B cell (primary cell): Measurements from ENCODE around the gene TNFAIP2.

Experiments used
- CTCF ChIP-seq: fragments of 200-600 bp; IDR thresholded peaks from one replicate; pipeline ENCODE4 v1.8.0; 2022; ENCODE audit warnings: antibody characterized with exemption, mild to moderate bottlenecking
- EZH2 ChIP-seq: IDR thresholded peaks from 2 replicates; pipeline ENCODE4 v1.6.1; 2012; ENCODE audit warnings: borderline replicate concordance, low read depth, mild to moderate bottlenecking, moderate library complexity, low read length; ENCODE audit not compliant: insufficient read depth, poor library complexity, severe bottlenecking

GRCh38 chr14:103169954-103170353, 46.7 kb downstream of the TNFAIP2 start:
- TF ChIP-seq CTCF (no peak), EZH2 (no peak)
